HG02943 (cell line): Measurements from ENCODE around the gene PCDH9.
"Not testable (repeated sequence)": the region's sequence is repeated elsewhere in the genome, so short reads cannot be mapped to it uniquely, and the experiment has no call there.

ENCODE experiments used
- ATAC-seq: cut with Tn5 transposase; IDR thresholded peaks from one replicate; pipeline ENCODE4 v1.9.1; 2021; ENCODE audit warnings: mild to moderate bottlenecking, low read depth, moderate library complexity; ENCODE audit not compliant: unreplicated experiment

PCDH9 gene

DNA sequence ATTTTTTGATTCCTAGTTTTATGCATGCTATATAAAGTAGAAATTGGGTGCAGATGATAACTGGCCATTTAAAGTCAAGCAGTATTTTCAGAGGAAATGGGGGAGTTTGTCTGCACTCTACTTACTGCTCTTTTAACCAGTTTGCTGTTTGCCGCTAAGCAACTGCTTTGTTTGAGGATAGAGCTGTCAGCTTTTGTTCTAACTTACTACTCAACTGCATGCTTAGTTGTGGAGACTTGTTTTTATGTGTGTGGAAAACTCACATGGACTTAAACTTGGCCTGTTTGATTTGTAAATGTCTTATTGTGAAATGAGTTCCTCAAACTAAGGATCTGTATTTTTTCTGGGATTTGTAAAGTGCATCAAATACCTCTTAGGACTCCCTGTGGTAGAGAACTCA lies 591.1 kb downstream of the PCDH9 start:
- ATAC-seq = no peak

DNA sequence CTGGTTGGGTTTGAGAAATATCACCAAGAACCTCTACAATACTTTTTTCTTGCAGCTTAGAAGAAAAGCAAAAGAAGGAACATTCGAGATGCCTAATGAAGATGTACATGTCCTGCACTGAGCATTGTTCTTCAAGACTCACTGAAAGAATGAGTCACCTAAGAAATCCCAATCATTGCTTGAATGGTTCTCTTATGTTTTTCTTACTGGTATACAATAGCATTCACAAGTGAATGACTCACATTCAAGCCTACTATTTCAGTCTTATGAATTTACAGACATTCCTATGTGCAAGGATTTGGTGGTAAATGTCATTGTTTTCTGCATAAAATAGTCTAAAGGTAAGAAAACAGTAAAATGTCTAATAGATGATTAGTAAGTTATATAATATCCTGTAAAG lies 594.6 kb downstream of the PCDH9 start:
- no peak for ATAC-seq

DNA sequence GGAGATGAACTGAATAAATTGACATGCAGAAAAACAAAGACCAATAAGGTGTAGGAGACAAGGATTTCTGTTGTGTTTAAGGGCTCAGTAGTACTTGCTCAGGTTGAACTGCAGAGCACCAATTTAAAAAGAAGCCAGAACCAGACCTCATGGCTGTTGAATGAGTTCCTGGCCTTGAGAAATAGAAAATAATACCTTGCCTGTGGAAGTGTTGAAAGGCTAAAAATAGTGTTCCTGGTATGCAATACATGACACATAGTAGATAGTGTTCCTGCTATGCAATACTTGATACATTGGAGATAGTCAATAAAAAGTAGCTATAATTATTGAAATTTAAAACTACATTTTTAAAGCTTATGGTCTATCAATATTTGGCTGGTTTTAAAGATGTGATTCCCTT lies 595.8 kb downstream of the PCDH9 start:
- ATAC-seq = no peak

GRCh38 chr13:66627512-66627911 lies 602.6 kb downstream of the PCDH9 start:
- ATAC-seq = no peak

DNA sequence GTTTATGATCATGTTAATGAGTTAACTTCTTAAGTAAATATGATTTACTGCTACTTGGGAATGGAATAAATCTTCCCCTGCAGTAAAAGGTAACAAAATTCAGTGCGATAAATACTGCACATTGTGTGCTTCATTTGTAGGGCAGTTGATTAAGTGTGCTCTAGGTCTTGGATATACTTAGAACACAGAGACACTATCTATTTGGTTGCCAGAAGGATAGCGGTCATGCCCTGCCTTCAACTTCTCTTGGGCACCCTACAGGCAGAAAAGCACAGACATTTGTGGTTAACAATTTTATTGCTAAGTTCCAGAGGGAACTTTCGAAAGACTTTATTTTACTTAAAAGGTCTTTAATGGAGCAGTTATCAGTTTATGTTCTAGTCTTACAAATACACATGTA lies 605.8 kb downstream of the PCDH9 start:
- no peak for ATAC-seq

GRCh38 chr13:66623129-66623820 lies 606.9 kb downstream of the PCDH9 start:
- ATAC-seq = no peak

GRCh38 chr13:66621906-66622447 lies 608.2 kb downstream of the PCDH9 start:
- ATAC-seq = not testable (repeated sequence)

DNA sequence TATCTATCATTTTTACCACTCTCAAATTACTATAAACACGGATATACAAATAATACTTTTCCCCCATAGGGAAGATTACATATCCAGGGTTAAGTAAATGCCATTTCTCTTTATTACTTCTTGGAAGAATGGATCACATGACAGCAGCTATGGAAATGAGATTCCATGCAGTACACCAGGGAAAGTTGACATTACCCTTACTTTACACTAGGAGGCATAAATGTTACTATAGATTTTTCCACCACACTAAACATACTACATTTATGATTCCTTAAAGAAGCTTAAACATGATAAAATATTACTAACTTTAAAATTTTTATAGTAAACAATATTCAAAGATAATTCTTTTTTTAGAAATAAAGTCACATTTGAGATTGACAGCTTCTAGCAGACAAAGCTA lies 611.4 kb downstream of the PCDH9 start:
- ATAC-seq = no peak

DNA sequence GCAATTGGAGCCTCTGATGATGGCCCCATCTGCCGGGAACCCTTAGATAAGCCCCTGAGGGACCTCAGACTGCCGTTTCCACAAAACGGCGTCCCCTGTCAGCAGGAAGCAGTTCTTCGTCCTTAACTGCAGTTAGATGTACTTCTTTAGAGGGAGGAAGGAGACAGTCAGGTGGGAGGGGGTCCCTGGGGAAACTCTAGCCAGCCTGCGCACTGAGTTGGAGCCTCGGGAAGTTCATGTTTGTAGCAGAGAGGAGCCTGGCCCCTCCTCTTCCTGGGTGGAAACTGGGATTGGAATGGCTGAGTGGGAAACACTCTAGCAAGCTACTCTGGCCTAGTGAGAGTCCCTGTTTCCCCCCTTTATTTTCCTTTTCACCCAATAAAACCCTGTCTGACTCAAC lies 612.4 kb downstream of the PCDH9 start:
- ATAC-seq = no peak

DNA sequence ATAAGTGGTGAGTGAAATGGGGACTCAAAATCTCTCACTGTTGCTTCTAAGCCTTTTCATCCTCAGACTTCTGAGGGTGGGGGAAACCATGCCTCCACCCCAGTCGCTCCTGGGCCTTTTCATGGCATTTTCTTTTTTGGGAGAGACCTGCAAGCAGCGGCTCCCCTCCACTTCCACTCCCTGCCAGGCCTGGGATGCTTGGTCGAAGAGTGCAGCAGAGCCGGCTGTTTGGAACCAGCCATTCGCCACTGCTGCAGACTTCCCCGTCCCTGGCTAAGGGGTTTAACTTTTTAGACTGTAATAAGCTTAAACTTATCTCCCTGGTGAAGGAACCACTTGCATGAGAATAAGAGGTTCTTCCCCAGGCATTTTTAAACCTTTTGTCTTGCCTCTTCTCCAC lies 617.2 kb downstream of the PCDH9 start:
- no peak for ATAC-seq

DNA sequence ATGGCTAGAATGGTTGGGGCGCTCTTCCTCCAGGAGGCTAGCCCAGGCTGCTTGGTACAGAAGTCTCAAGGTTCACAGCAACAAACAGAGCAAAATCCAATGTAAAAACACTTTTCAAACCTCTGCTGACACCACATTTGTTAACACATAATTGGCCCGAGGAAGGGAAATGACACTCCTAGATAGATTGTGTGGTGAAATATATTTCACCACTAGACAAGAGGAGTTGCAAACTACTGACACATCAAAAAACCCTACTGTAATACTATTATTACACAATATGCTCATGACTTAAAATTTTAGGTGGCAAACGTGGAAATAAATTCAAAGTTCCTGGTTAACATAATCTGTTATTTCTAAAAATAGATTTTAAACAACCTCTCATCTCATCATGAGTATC lies 643.6 kb downstream of the PCDH9 start:
- no peak for ATAC-seq

GRCh38 chr13:66585669-66586203 lies 644.4 kb downstream of the PCDH9 start:
- no peak for ATAC-seq

- no peak for ATAC-seq
These were observed 648.5 kb downstream of the PCDH9 start for GRCh38 chr13:66581675-66582074.

DNA sequence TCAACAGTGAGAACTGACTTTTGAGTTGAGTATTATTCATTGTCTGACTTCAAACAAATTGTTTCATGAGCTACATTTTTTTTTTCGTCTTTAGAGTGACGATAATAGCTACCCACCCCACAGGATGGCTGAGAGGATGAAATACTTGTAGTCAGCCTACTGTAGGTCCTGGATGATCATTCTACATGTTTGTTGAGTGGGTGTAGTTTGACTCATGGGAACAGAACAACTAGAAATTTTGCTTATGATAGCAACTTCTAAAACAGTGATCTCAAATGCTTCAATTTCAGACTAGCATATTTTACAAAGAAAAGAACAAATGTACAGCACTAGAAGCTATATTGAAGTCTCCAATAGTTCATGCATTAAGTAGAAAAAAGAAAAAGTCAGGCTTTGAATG lies 651.8 kb downstream of the PCDH9 start:
- no peak for ATAC-seq

GRCh38 chr13:66577358-66577757 lies 652.8 kb downstream of the PCDH9 start:
- ATAC-seq = no peak

GRCh38 chr13:66576381-66576780 lies 653.8 kb downstream of the PCDH9 start:
- no peak for ATAC-seq

DNA sequence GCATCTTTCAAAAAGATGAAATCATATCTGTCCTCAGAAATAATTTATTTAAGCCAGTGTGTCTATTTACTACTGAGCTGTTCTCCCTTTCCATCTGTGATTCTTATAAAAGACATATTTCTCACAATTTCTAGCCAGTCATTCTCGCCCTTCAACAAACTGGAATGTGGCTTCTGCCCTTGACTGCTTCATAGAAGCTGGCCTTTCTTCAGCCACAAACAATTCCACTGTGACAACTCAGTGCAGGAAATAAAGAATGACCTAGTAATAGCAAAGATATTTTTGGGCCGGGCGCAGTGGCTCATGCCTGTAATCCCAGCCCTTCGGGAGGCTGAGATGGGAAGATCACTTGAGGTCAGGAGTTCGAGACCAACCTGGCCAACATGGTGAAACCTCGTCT lies 655.5 kb downstream of the PCDH9 start:
- no peak for ATAC-seq

DNA sequence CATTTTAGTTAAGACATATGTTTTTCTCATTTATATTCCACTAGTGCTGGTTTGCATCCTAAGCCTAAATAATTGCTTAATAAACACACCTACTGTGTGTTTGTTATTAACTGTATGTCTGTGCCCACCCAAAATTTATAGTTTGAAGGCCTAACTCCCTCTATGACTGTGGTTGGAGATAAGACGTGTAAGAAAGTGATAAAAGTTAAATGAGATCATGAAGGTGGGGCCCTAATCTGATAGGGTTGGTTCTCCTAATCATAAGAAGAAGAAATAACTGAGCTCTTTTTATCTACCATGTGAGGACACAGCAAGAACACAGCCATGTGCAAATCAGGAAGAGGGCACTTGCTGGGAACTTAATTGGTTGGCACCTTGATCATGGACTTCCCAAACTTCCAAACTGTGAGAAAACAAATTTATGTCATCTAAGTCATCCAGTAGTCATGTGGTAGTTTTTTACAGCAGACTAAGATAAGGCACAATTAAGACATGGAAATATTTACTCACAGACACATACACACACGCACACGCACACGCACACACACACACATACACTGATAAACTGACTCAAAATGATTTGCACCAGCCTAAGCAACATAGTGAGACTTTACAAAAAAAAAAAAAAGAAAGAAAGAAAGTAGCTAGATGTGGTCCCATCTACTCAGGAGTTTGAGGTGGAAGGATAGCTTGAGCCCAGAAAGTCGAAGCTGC lies 662.1 kb downstream of the PCDH9 start:
- no peak for ATAC-seq

- ATAC-seq = no peak
These were observed 664.9 kb downstream of the PCDH9 start for GRCh38 chr13:66565279-66565678.

GRCh38 chr13:66563076-66563475 lies 667.1 kb downstream of the PCDH9 start:
- no peak for ATAC-seq

DNA sequence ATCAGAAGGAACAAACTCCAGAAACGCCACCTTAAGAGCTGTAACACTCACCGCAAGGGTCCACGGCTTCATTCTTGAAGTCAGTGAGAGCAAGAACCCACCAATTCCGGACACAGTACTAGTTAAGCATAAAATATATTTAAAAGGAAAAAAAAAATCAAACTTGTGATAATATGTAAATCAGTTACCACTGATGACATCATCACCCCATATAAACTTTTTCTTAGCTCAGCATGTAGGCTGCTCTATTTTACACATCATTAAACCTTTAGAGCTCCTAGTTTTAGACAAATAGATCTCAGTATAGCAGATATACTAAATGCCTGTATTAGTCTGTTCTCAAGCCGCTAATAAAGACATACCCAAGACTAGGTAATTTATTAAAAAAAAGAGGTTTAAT lies 668.1 kb downstream of the PCDH9 start:
- no peak for ATAC-seq

DNA sequence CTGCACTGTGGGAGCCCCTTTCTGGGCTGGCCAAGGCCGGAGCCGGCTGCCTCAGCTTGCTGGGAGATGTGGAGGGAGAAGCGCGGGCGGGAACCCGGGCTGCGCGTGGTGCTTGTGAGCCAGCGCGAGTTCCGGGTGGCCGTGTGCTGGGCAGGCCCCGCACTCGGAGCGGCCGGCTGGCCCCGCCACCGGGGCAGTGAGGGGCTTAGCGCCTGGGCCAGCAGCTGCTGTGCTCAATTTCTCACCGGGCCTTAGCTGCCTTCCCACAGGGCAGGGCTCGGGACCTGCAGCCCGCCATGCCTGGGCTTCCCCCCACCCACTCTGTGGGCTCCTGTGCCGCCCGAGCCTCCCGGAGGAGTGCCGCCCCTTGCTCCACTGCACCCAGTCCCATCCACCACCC lies 669.1 kb downstream of the PCDH9 start:
- no peak for ATAC-seq
